ENCODE results near the gene KEL.

Gene KEL

GRCh38 chr7:142930126-142930730, 31.9 kb downstream of the KEL start:
- DNase-seq (ENCODE audit: low read depth in 4 of 4, low spot score in 1 of 4): no peak

DNA sequence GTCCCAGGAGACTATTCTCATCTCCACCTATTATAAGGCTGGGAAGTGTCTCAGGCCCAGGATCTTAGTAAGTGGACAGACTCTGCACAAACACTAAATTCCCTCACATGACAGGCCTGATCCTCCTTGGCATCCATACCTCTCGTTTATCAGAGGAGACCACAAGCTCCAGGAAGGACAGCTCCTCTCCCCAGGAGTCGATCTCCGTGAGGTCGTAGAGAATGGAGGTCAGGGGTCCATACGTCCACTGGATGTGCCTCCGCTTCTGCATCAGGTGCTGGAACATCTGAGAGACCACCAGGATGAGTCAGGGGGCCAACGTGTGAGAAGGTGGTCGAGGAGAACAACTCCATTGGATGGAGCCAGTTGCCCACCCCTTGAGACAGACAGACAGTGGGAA, 34.2 kb downstream of the KEL start:
- no peak for DNase-seq (ENCODE audit: low read depth in 4 of 4, low spot score in 1 of 4)

GRCh38 chr7:142927085-142927745, 34.9 kb downstream of the KEL start:
- DNase-seq (ENCODE audit: low read depth in 4 of 4, low spot score in 1 of 4): no peak

DNA sequence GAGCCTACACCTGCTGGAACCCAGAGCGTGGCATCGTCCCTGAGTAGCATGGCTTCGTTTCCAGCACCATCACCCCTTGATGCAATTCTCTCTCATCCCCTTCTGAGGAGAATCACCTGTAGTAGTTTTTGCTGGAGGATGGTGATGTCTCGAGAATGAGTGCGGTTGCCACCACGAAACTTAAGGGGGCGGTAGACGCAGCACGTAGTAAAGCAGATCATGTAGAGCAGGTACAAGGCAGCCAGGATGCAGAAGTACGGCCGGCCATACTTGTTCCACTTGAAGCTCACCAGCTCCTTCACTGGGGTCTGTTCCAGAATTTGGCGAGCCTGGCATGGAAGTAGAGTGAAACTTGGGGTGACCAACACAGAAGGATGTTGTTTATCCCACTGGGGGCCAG, 36.8 kb downstream of the KEL start:
- no peak for DNase-seq (ENCODE audit: low read depth in 4 of 4, low spot score in 1 of 4)

GRCh38 chr7:142923391-142923790, 38.8 kb downstream of the KEL start:
- DNase-seq (ENCODE audit: low read depth in 4 of 4, low spot score in 1 of 4): no peak

GRCh38 chr7:142919656-142920055, 42.5 kb downstream of the KEL start:
- DNase-seq (ENCODE audit: low read depth in 4 of 4, low spot score in 1 of 4): no peak

- no peak for DNase-seq (ENCODE audit: low read depth in 4 of 4, low spot score in 1 of 4)
Observed at GRCh38 chr7:142918901-142919300, 43.3 kb downstream of the KEL start.

DNA sequence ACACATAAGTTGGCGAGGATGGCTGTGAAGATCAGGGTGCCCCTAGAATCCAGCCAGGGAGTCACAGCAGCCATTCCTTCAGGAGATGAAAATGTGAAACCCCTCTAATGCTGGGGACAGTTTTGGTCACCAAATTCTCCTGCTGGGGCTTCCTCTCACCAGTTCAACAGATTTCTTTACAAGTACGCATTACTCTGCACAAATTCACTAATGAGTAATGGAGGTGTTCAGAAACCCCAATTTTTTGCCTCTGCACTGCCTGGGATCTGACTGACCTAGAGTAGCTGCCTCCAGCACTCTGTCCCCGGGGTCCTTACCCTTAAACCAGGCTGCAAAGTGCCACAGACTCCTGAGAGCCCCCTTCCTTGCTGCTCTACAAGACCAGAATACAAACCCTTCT, 44.7 kb downstream of the KEL start:
- DNase-seq (ENCODE audit: low read depth in 4 of 4, low spot score in 1 of 4): no peak

GRCh38 chr7:142916508-142916907, 45.7 kb downstream of the KEL start:
- DNase-seq (ENCODE audit: low read depth in 4 of 4, low spot score in 1 of 4): no peak

DNA sequence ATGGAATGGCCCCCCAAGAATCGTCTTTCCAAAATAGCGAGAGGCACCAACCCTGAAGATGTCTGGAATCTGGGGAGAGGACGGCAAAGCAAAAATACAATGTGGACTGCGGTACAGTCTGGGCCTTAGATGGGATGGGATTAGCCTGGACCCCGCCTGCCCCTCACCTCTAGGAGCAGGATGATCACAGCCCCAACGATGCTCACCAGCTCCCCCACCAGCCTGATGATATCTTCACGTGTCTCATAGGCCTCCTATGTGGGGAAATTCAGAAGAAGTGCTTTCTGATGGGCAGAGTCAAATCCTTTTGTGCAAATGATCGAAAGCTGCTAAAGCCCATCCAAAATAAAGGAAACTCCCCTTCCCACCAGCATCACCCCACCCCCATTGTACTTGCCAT, 46.8 kb downstream of the KEL start:
- DNase-seq (ENCODE audit: low read depth in 4 of 4, low spot score in 1 of 4): no peak

- DNase-seq (ENCODE audit: low read depth in 4 of 4, low spot score in 1 of 4): no peak
Observed at GRCh38 chr7:142914121-142914520, 48.0 kb downstream of the KEL start.

- no peak for DNase-seq (ENCODE audit: low read depth in 4 of 4, low spot score in 1 of 4)
Observed at GRCh38 chr7:142913566-142913965, 48.6 kb downstream of the KEL start.

GRCh38 chr7:142913051-142913450, 49.1 kb downstream of the KEL start:
- no peak for DNase-seq (ENCODE audit: low read depth in 4 of 4, low spot score in 1 of 4)

GRCh38 chr7:142910481-142910880, 51.7 kb downstream of the KEL start:
- no peak for DNase-seq (ENCODE audit: low read depth in 4 of 4, low spot score in 1 of 4)

- DNase-seq (ENCODE audit: low read depth in 4 of 4, low spot score in 1 of 4): no peak
Observed at GRCh38 chr7:142910031-142910433, 52.1 kb downstream of the KEL start.

GRCh38 chr7:142908921-142909890, 53.0 kb downstream of the KEL start:
- DNase-seq (ENCODE audit: low read depth in 4 of 4, low spot score in 1 of 4): no peak

DNA sequence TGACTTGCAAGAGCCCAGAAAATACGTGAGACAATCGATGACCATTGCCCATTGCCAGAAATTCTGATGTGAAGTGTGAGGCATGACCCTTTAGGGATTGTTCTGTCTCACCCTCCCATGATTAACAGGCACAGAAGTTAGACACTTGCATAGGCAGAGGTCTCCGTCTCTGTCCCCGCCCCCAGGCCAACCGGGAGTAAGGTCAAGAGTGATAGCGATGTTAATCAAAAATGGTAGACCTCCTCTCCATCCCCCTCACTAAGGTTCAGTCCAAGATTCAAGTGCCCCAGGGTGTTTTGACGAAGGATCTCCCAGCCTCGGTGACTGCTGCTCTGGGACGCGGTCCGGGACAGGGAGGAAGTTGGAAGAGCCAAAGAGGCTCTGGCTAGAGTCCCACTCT, 53.9 kb downstream of the KEL start:
- DNase-seq (ENCODE audit: low read depth in 4 of 4, low spot score in 1 of 4): no peak

- no peak for DNase-seq (ENCODE audit: low read depth in 4 of 4, low spot score in 1 of 4)
Observed at GRCh38 chr7:142906643-142907042, 55.5 kb downstream of the KEL start.

GRCh38 chr7:142905759-142906158, 56.4 kb downstream of the KEL start:
- DNase-seq (ENCODE audit: low read depth in 4 of 4, low spot score in 1 of 4): no peak

DNA sequence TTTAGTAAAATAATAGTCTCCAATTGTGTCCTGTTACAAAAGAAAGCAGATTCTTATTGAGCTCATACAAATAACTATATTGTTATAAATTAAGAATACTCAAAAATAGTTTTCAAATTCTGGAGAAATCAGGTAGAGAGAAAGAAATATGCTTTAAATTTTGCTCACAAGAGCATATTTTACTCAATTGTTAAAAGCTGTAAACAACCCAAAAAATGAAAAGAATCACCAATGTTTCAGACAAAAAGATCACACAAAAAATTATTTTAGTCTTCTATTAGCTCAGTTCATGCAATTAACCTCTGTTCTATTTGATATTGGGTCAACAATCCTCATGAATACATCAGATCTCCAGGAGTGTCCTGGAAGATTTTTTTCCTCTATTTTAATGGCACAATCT, 58.0 kb downstream of the KEL start:
- no peak for DNase-seq (ENCODE audit: low read depth in 4 of 4, low spot score in 1 of 4)

GRCh38 chr7:142901426-142902259, 60.5 kb downstream of the KEL start:
- DNase-seq (ENCODE audit: low read depth in 4 of 4, low spot score in 1 of 4): no peak

All from stimulated activated CD4-positive, alpha-beta T cell treated with anti-CD3 and anti-CD28 coated beads, Interleukin-1b, Interleukin-23, amount 100 ng/mL, for 24 hours (primary cell).